Neural progenitor cell (in vitro differentiated cells): ENCODE data around the gene PTH2R. TPM values are rescaled to one million over a fixed set of nuclear protein-coding genes. Genes with fewer than 3 reads are reported as not detected.

Experiments used
- DNase-seq: peaks from one replicate; pipeline ENCODE4 v3.0.0-alpha.2; 2016; ENCODE audit warnings: low spot score
- H2AFZ ChIP-seq: fragments of 200-600 bp; sonication (generic); replicated peaks from 2 replicates; pipeline ENCODE4 v1.6.1; 2016; ENCODE audit warnings: antibody characterized with exemption
- H3F3A ChIP-seq: fragments of 200-600 bp; sonication (generic); 2 replicates; pipeline ENCODE4 v1.6.1; 2016; ENCODE audit warnings: antibody characterized with exemption, low read depth
- H3K27ac ChIP-seq: fragments of 200-600 bp; sonication (generic); 2 replicates; pipeline ENCODE4 v1.5.1; 2016; ENCODE audit warnings: mild to moderate bottlenecking
- H3K27me3 ChIP-seq: fragments of 200-600 bp; sonication (generic); 2 replicates; pipeline ENCODE4 v1.6.1; 2016; ENCODE audit warnings: mild to moderate bottlenecking, moderate library complexity
- H3K36me3 ChIP-seq: fragments of 200-600 bp; sonication (generic); 2 replicates; pipeline ENCODE4 v1.5.1; 2016
- H3K4me1 ChIP-seq: fragments of 200-600 bp; sonication (generic); 2 replicates; pipeline ENCODE4 v1.6.1; 2016; ENCODE audit warnings: mixed run types
- H3K4me2 ChIP-seq: fragments of 200-600 bp; sonication (generic); 2 replicates; pipeline ENCODE4 v1.6.1; 2016
- H3K4me3 ChIP-seq: fragments of 200-600 bp; sonication (generic); 2 replicates; pipeline ENCODE4 v1.5.1; 2016
- H3K79me2 ChIP-seq: fragments of 200-600 bp; sonication (generic); 2 replicates; pipeline ENCODE4 v1.6.1; 2016; ENCODE audit warnings: low read depth
- H3K9ac ChIP-seq: fragments of 200-600 bp; sonication (generic); 2 replicates; pipeline ENCODE4 v1.6.1; 2016
- H3K9me3 ChIP-seq: fragments of 200-600 bp; sonication (generic); 2 replicates; pipeline ENCODE4 v1.5.1; 2016; ENCODE audit warnings: low read depth
- H4K20me1 ChIP-seq: fragments of 200-600 bp; sonication (generic); 2 replicates; pipeline ENCODE4 v1.6.1; 2016; ENCODE audit warnings: low read depth
- H3K27ac Mint-ChIP-seq: 3 replicates; pipeline ENCODE4 v1.8.0; 2021; ENCODE audit warnings: mixed read lengths
- H3K27me3 Mint-ChIP-seq: 2 replicates; pipeline ENCODE4 v1.8.0; 2022; ENCODE audit warnings: low read depth, mild to moderate bottlenecking, inconsistent platforms, moderate library complexity, mixed read lengths; ENCODE audit not compliant: insufficient read depth
- H3K36me3 Mint-ChIP-seq: 3 replicates; pipeline ENCODE4 v1.8.0; 2021; ENCODE audit warnings: mixed read lengths
- H3K4me1 Mint-ChIP-seq: 3 replicates; pipeline ENCODE4 v1.8.0; 2021; ENCODE audit warnings: mixed read lengths
- H3K4me3 Mint-ChIP-seq: 3 replicates; pipeline ENCODE4 v1.8.0; 2021; ENCODE audit warnings: mild to moderate bottlenecking, moderate library complexity, mixed read lengths
- H3K9me3 Mint-ChIP-seq: 3 replicates; pipeline ENCODE4 v1.8.0; 2020; ENCODE audit warnings: mixed read lengths
- EZH2 ChIP-seq: fragments of 200-600 bp; sonication (generic); IDR thresholded peaks from 2 replicates; pipeline ENCODE4 v1.6.1; 2017; ENCODE audit warnings: antibody characterized with exemption, mild to moderate bottlenecking, moderate library complexity
- EZH2phosphoT487 ChIP-seq: fragments of 200-600 bp; sonication (generic); IDR thresholded peaks from 2 replicates; pipeline ENCODE4 v1.6.1; 2017; ENCODE audit warnings: antibody characterized with exemption
- total RNA-seq: library from RNA; depleted of rRNA; stranded (reverse); fragments of >200 nt; gene quantifications from 2 replicates; pipeline ENCODE4 v1.2.3, GENCODE V29; 2015; ENCODE audit warnings: low replicate concordance
- TF ChIP-seq, protein P1 (sequence below): fragments of 200-600 bp; sonication (generic); IDR thresholded peaks from 2 replicates; pipeline ENCODE4 v1.5.1; 2017; ENCODE audit warnings: antibody characterized with exemption, mild to moderate bottlenecking

Gene PTH2R
- total RNA-seq, 1 donor from 2014 or later: not detected

- Histone ChIP-seq H3F3A (no peaks in the 10 kb centered on the region), H3K4me1 (peaks cover 4% of the 10 kb centered on the region), H3K79me2 (no peaks in the 10 kb centered on the region), H2AFZ (no peak overlapping the region), H3K27me3 (no peaks in the 10 kb centered on the region), H3K27ac (no peak overlapping the region), H3K4me3 (no peak overlapping the region), H3K9me3 (no peaks in the 10 kb centered on the region), H3K9ac (no peak overlapping the region), H3K36me3 (no peaks in the 10 kb centered on the region), H3K4me2 (no peak overlapping the region), H4K20me1 (no peaks in the 10 kb centered on the region)
- H3K27me3 Mint-ChIP-seq: no peaks in the 10 kb centered on the region
- no peak for DNase-seq
- no peaks in the 10 kb centered on the region for H3K36me3 Mint-ChIP-seq
- no peaks in the 10 kb centered on the region for H3K9me3 Mint-ChIP-seq
- TF ChIP-seq, protein P1, sequence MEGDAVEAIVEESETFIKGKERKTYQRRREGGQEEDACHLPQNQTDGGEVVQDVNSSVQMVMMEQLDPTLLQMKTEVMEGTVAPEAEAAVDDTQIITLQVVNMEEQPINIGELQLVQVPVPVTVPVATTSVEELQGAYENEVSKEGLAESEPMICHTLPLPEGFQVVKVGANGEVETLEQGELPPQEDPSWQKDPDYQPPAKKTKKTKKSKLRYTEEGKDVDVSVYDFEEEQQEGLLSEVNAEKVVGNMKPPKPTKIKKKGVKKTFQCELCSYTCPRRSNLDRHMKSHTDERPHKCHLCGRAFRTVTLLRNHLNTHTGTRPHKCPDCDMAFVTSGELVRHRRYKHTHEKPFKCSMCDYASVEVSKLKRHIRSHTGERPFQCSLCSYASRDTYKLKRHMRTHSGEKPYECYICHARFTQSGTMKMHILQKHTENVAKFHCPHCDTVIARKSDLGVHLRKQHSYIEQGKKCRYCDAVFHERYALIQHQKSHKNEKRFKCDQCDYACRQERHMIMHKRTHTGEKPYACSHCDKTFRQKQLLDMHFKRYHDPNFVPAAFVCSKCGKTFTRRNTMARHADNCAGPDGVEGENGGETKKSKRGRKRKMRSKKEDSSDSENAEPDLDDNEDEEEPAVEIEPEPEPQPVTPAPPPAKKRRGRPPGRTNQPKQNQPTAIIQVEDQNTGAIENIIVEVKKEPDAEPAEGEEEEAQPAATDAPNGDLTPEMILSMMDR: no peak
- TF ChIP-seq EZH2 (no peak), EZH2phosphoT487 (no peak)
- no peak overlapping the region for H3K4me3 Mint-ChIP-seq
- H3K4me1 Mint-ChIP-seq: peaks cover 15% of the 10 kb centered on the region
- H3K27ac Mint-ChIP-seq: no peak overlapping the region
Measured at GRCh38 chr2:208490492-208490891, 83.9 kb downstream of the PTH2R start.

DNA sequence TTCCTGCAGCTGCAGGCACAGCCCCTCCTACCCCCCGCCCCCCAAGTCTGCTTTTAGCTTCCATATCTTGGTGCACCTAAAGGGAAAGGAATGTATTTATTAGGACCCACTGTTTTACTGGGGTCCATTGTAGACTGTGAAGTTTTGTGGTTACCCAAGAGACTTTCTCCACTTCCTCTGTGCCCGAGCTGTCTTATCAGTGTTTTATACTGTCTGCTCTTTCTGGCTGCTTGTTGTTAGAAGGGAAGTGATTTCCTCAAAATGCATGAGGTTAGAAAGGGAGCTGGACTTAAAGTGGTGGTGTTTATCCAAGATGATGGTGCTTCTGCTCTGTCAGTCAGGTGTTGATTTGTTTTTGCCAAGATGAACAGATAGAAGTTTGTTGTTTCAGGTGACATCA, 85.0 kb downstream of the PTH2R start:
- Histone ChIP-seq H4K20me1 (no peaks in the 10 kb centered on the region), H3K4me2 (no peak overlapping the region), H3K9ac (no peak overlapping the region), H3K9me3 (no peaks in the 10 kb centered on the region), H3K27ac (no peak overlapping the region), H3K4me3 (no peak overlapping the region), H3K4me1 (peaks cover 15% of the 10 kb centered on the region), H3F3A (peaks cover 7% of the 10 kb centered on the region), H3K27me3 (no peaks in the 10 kb centered on the region), H3K36me3 (no peaks in the 10 kb centered on the region), H3K79me2 (no peaks in the 10 kb centered on the region), H2AFZ (no peak overlapping the region)
- H3K4me3 Mint-ChIP-seq: no peak overlapping the region
- no peaks in the 10 kb centered on the region for H3K36me3 Mint-ChIP-seq
- H3K27ac Mint-ChIP-seq: no peak overlapping the region
- H3K4me1 Mint-ChIP-seq: peaks cover 15% of the 10 kb centered on the region
- no peaks in the 10 kb centered on the region for H3K9me3 Mint-ChIP-seq
- H3K27me3 Mint-ChIP-seq: no peaks in the 10 kb centered on the region
- DNase-seq: no peak
- TF ChIP-seq EZH2phosphoT487 (no peak), EZH2 (no peak)
- TF ChIP-seq, protein P1: no peak

DNA sequence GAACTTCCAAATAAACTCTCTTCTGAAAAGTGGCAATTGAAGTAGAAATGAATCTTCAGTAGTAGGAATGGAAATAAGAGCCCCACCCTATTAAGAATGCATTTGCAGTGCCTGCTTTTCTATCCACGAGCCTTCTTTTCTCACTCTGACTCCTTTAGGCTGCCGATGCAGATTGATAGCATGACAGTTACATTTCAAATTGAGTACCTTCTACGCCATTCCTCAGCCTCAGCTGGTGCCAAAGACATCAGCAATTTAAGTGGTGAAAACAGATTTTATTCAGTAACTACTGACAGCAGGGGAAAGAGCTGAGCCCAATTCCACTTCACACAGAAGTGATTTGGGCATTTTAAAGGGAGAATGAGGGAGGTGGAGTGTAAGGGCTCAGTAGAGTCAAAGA, 85.5 kb downstream of the PTH2R start:
- peaks cover 7% of the 10 kb centered on the region for H3F3A ChIP-seq
- no peak for DNase-seq
- H3K4me1 ChIP-seq: peaks cover 15% of the 10 kb centered on the region
- Mint-ChIP-seq H3K27ac (no peak overlapping the region), H3K27me3 (no peaks in the 10 kb centered on the region), H3K4me1 (peaks cover 15% of the 10 kb centered on the region), H3K9me3 (no peaks in the 10 kb centered on the region), H3K4me3 (no peak overlapping the region), H3K36me3 (no peaks in the 10 kb centered on the region)
- no peak overlapping the region for H3K4me3 ChIP-seq
- TF ChIP-seq, protein P1: no peak
- TF ChIP-seq EZH2 (no peak), EZH2phosphoT487 (no peak)
- no peak overlapping the region for H3K9ac ChIP-seq
- H4K20me1 ChIP-seq: no peaks in the 10 kb centered on the region
- no peak overlapping the region for H3K27ac ChIP-seq
- H3K27me3 ChIP-seq: no peaks in the 10 kb centered on the region
- no peaks in the 10 kb centered on the region for H3K79me2 ChIP-seq
- no peak overlapping the region for H2AFZ ChIP-seq
- no peaks in the 10 kb centered on the region for H3K9me3 ChIP-seq
- no peak overlapping the region for H3K4me2 ChIP-seq
- H3K36me3 ChIP-seq: no peaks in the 10 kb centered on the region
